PC-3 (cell line): ENCODE results near the gene TRMO. TPM values are rescaled to one million over a fixed set of nuclear protein-coding genes. Genes with fewer than 3 reads are reported as not detected.
A peak's percentile ranks its signal among the peaks of the same experiment; 100 is the strongest.

Source experiments
- ATAC-seq: fragments of 200-7000 bp; cut with Tn5 transposase; 2 replicates; pipeline ENCODE4 v1.9.1; 2020; ENCODE audit warnings: mild to moderate bottlenecking, moderate library complexity
- BruUV-seq: library from RNA; stranded (reverse); fragments of 400-500 nt; replicated peaks from 2 replicates; lab custom pipeline; 2021; lab: Mats Ljungman, UMichigan
- CTCF ChIA-PET: fragments of 300-600 bp; sonication (Branson Sonifier 250); formaldehyde crosslinking; loops from one replicate; lab custom pipeline; 2022; ENCODE audit warnings: antibody characterized with exemption; lab: Charles Lee
- POLR2A ChIA-PET: fragments of 300-600 bp; sonication (Branson Sonifier 250); formaldehyde crosslinking; loops from one replicate; lab custom pipeline; 2022; ENCODE audit warnings: antibody characterized with exemption; ENCODE audit not compliant: unreplicated experiment; lab: Charles Lee
- DNase-seq: peaks from one replicate; pipeline ENCODE4 v3.0.0-alpha.2; 2015
- H2AFZ ChIP-seq: fragments of 300-600 bp; sonication (generic); 2 replicates; pipeline ENCODE4 v1.6.0; 2016; ENCODE audit warnings: antibody characterized with exemption, low read length
- H3F3A ChIP-seq: fragments of 300-600 bp; sonication (generic); one replicate; pipeline ENCODE4 v1.6.0; 2017; ENCODE audit warnings: antibody characterized with exemption, low read length, control low read depth, mild to moderate bottlenecking; ENCODE audit not compliant: unreplicated experiment
- H3K27ac ChIP-seq: fragments of 300-600 bp; sonication (generic); 2 replicates; pipeline ENCODE4 v1.5.1; 2016; ENCODE audit warnings: mild to moderate bottlenecking, low read length
- H3K27me3 ChIP-seq: fragments of 300-600 bp; sonication (generic); 2 replicates; pipeline ENCODE4 v1.6.1; 2016; ENCODE audit warnings: low read length, mixed read lengths
- H3K36me3 ChIP-seq: fragments of 300-600 bp; sonication (generic); 2 replicates; pipeline ENCODE4 v1.6.1; 2016; ENCODE audit warnings: low read depth, mixed run types, low read length, mixed read lengths
- H3K4me1 ChIP-seq: fragments of 300-600 bp; sonication (generic); 2 replicates; pipeline ENCODE4 v1.5.1; 2016; ENCODE audit warnings: low read length; ENCODE audit not compliant: insufficient read depth
- H3K4me2 ChIP-seq: fragments of 300-600 bp; sonication (generic); 2 replicates; pipeline ENCODE4 v1.6.0; 2016; ENCODE audit warnings: low read length
- H3K4me3 ChIP-seq: fragments of 300-600 bp; sonication (generic); 2 replicates; pipeline ENCODE4 v1.5.1; 2016; ENCODE audit warnings: mild to moderate bottlenecking, low read length, mixed read lengths
- H3K79me2 ChIP-seq: fragments of 300-600 bp; sonication (generic); 2 replicates; pipeline ENCODE4 v1.6.1; 2017; ENCODE audit warnings: low read length, mixed read lengths
- H3K9ac ChIP-seq: fragments of 300-600 bp; sonication (generic); 2 replicates; pipeline ENCODE4 v1.6.0; 2016; ENCODE audit warnings: mild to moderate bottlenecking, low read length
- H3K9me2 ChIP-seq: fragments of 300-600 bp; sonication (generic); replicated peaks from 2 replicates; pipeline ENCODE4 v1.6.1; 2016; ENCODE audit warnings: mixed run types, low read length, mixed read lengths
- H3K9me3 ChIP-seq: fragments of 300-600 bp; sonication (generic); 2 replicates; pipeline ENCODE4 v1.6.1; 2016; ENCODE audit warnings: low read length, mixed read lengths
- H4K20me1 ChIP-seq: fragments of 300-600 bp; sonication (generic); 2 replicates; pipeline ENCODE4 v1.6.1; 2016; ENCODE audit warnings: low read length, mixed read lengths
- CTCF ChIP-seq: fragments of 300-600 bp; sonication (generic); conservative IDR thresholded peaks from 2 replicates; pipeline ENCODE4 v1.5.1; 2017; ENCODE audit warnings: antibody characterized with exemption, low read depth, mild to moderate bottlenecking, low read length
- EZH2 ChIP-seq: fragments of 300-600 bp; sonication (generic); IDR thresholded peaks from one replicate; pipeline ENCODE4 v1.6.1; 2017; ENCODE audit warnings: antibody characterized with exemption, mild to moderate bottlenecking, low read length; ENCODE audit not compliant: unreplicated experiment
- EZH2phosphoT487 ChIP-seq: fragments of 300-600 bp; sonication (generic); IDR thresholded peaks from 2 replicates; pipeline ENCODE4 v1.6.1; 2018; ENCODE audit warnings: mild to moderate bottlenecking, antibody characterized with exemption, low read length, borderline replicate concordance
- intact Hi-C: fragments of 100-400 bp; cut with micrococcal nuclease; formaldehyde crosslinking; loops from 2 replicates; pipeline ENCODE4 v1.9.0; 2023
- total RNA-seq: library from RNA; depleted of rRNA; stranded (reverse); fragments of >200 nt; gene quantifications from 2 replicates; pipeline ENCODE4 v1.2.3, GENCODE V29; 2014

The TRMO gene
- total RNA-seq, 1 experiment from 2014 or later = 14.3 TPM

GRCh38 chr9:97876061-97876460, 46.2 kb downstream of the TRMO start:
- ChIA-PET CTCF (no interaction called here), POLR2A (no interaction called here)
- intact Hi-C loops = no loop called here
- H3K27me3 ChIP-seq = no peaks in the 10 kb centered on the region
- H3K4me1 ChIP-seq = peaks cover 36% of the 10 kb centered on the region
- no peak overlapping the region; the same call in 1 of the 2 replicates for H3K4me3 ChIP-seq
- no peaks in the 10 kb centered on the region for H3K36me3 ChIP-seq
- BruUV-seq = no TSS peak
- no peak for DNase-seq
- TF ChIP-seq CTCF (no peak), EZH2phosphoT487 (no peak), EZH2 (no peak)
- no peak for ATAC-seq
- H3K4me2 ChIP-seq = peak overlapping the region; percentile 72
- H2AFZ ChIP-seq = no peak overlapping the region
- H4K20me1 ChIP-seq = no peaks in the 10 kb centered on the region
- H3K27ac ChIP-seq = peak overlapping the region; percentile 84
- peaks cover 4% of the 10 kb centered on the region for H3F3A ChIP-seq
- no peaks in the 10 kb centered on the region for H3K9me2 ChIP-seq
- H3K9me3 ChIP-seq = no peaks in the 10 kb centered on the region
- no peaks in the 10 kb centered on the region for H3K79me2 ChIP-seq
- no peak overlapping the region for H3K9ac ChIP-seq

GRCh38 chr9:97875111-97875510, 47.2 kb downstream of the TRMO start:
- Histone ChIP-seq H3K4me3 (no peak overlapping the region), H3K9me2 (no peaks in the 10 kb centered on the region), H2AFZ (no peak overlapping the region), H3F3A (peaks cover 4% of the 10 kb centered on the region), H3K27me3 (no peaks in the 10 kb centered on the region), H3K4me1 (peaks cover 36% of the 10 kb centered on the region), H3K4me2 (no peak overlapping the region), H3K79me2 (no peaks in the 10 kb centered on the region), H3K36me3 (no peaks in the 10 kb centered on the region), H3K9ac (no peak overlapping the region), H3K27ac (no peak overlapping the region), H4K20me1 (no peaks in the 10 kb centered on the region), H3K9me3 (no peaks in the 10 kb centered on the region)
- intact Hi-C loops = no loop called here
- CTCF ChIA-PET = no interaction called here
- DNase-seq (no peak), ATAC-seq (no peak)
- POLR2A ChIA-PET = no interaction called here
- TF ChIP-seq EZH2 = no peak
- TF ChIP-seq EZH2phosphoT487 = no peak
- no peak for TF ChIP-seq CTCF
- BruUV-seq = no TSS peak

GRCh38 chr9:97874624-97875023, 47.7 kb downstream of the TRMO start:
- Histone ChIP-seq H3K9me2 (no peaks in the 10 kb centered on the region), H3K4me2 (no peak overlapping the region), H3K9me3 (no peaks in the 10 kb centered on the region), H3K27ac (no peak overlapping the region), H3F3A (peaks cover 4% of the 10 kb centered on the region), H3K4me1 (peaks cover 36% of the 10 kb centered on the region), H4K20me1 (no peaks in the 10 kb centered on the region), H3K4me3 (no peak overlapping the region), H3K27me3 (no peaks in the 10 kb centered on the region), H2AFZ (no peak overlapping the region), H3K79me2 (no peaks in the 10 kb centered on the region), H3K9ac (no peak overlapping the region), H3K36me3 (no peaks in the 10 kb centered on the region)
- no TSS peak for BruUV-seq
- TF ChIP-seq CTCF (no peak), EZH2phosphoT487 (no peak)
- ChIA-PET POLR2A (no interaction called here), CTCF (no interaction called here)
- no peak for ATAC-seq
- DNase-seq = no peak
- intact Hi-C loops = no loop called here
